ENCODE results near the gene SNAP25. TPM values are rescaled to one million over a fixed set of nuclear protein-coding genes. Genes with fewer than 3 reads are reported as not detected.

Gene SNAP25
- total RNA-seq, 2 donors from 2014 or later, result 0.67 to 2.2 TPM

DNA sequence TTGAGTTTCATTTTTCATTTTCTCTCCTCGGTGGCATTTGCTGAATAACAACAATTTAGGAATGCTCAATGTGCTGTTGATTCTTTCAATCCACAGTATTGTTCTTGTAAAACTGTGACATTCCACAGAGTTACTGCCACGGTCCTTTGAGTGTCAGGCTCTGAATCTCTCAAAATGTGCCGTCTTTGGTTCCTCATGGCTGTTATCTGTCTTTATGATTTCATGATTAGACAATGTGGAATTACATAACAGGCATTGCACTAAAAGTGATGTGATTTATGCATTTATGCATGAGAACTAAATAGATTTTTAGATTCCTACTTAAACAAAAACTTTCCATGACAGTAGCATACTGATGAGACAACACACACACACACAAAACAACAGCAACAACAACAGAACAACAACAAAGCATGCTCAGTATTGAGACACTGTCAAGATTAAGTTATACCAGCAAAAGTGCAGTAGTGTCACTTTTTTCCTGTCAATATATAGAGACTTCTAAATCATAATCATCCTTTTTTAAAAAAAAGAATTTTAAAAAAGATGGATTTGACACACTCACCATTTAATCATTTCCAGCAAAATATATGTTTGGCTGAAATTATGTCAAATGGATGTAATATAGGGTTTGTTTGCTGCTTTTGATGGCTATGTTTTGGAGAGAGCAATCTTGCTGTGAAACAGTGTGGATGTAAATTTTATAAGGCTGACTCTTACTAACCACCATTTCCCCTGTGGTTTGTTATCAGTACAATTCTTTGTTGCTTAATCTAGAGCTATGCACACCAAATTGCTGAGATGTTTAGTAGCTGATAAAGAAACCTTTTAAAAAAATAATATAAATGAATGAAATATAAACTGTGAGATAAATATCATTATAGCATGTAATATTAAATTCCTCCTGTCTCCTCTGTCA, 88.1 kb downstream of the SNAP25 start:
- no peaks in the 10 kb centered on the region for H3K36me3 ChIP-seq
- TF ChIP-seq CTCF (IDR thresholded peaks at IDR 0.05), result no peak
- H3K9me3 ChIP-seq, result no peaks in the 10 kb centered on the region
- H3K27ac ChIP-seq, result no peak overlapping the region
- no peak overlapping the region for H3K9ac ChIP-seq (ENCODE audit: low read depth in 2 of 2, low read length in 2 of 2)
- H3K27me3 ChIP-seq, result no peaks in the 10 kb centered on the region
- no peak overlapping the region for H3K4me3 ChIP-seq
- H3K4me1 ChIP-seq, result no peaks in the 10 kb centered on the region
- no peak for DNase-seq
- intact Hi-C loops (cut with DNase I), result no loop called here

- intact Hi-C loops (cut with DNase I), result no loop called here
- H3K27me3 ChIP-seq, result no peaks in the 10 kb centered on the region
Measured at GRCh38 chr20:10307359-10307735, 88.7 kb downstream of the SNAP25 start.

DNA sequence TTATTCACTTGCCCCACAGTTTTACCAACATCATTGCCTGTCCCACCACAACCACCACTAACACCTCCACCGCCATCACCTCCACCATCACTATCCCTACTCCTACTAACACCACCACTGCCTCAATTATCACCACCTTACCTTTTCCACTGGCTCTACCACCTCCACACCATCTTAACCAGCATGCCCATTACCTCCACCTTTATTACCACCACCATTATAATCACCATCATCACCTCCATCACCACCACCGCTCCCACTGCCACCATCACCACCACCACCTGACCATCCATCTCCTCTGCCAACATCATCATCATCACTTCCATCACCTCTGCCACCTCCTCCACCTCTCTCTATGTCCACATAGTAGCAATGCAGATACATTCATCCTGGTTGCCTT, 90.0 kb downstream of the SNAP25 start:
- H3K9me3 ChIP-seq, result no peaks in the 10 kb centered on the region
- TF ChIP-seq CTCF (IDR thresholded peaks at IDR 0.05), result no peak
- no peak overlapping the region for H3K9ac ChIP-seq (ENCODE audit: low read depth in 2 of 2, low read length in 2 of 2)
- H3K4me3 ChIP-seq, result no peak overlapping the region
- H3K36me3 ChIP-seq, result no peaks in the 10 kb centered on the region
- intact Hi-C loops (cut with DNase I), result no loop called here
- DNase-seq, result no peak
- H3K27ac ChIP-seq, result no peak overlapping the region
- no peaks in the 10 kb centered on the region for H3K27me3 ChIP-seq
- H3K4me1 ChIP-seq, result no peaks in the 10 kb centered on the region

More at GRCh38 chr20:10307359-10307735, 88.7 kb downstream of the SNAP25 start:
- Histone ChIP-seq H3K9ac (ENCODE audit: low read depth in 2 of 2, low read length in 2 of 2) (no peak overlapping the region), H3K4me1 (no peaks in the 10 kb centered on the region), H3K9me3 (no peaks in the 10 kb centered on the region), H3K27ac (no peak overlapping the region), H3K4me3 (no peak overlapping the region), H3K36me3 (no peaks in the 10 kb centered on the region)
- DNase-seq, result no peak
- no peak for TF ChIP-seq CTCF (IDR thresholded peaks at IDR 0.05)

- Histone ChIP-seq H3K9ac (ENCODE audit: low read depth in 2 of 2, low read length in 2 of 2) (no peak overlapping the region), H3K4me1 (no peaks in the 10 kb centered on the region), H3K27me3 (no peaks in the 10 kb centered on the region), H3K4me3 (no peak overlapping the region), H3K27ac (no peak overlapping the region), H3K9me3 (no peaks in the 10 kb centered on the region), H3K36me3 (no peaks in the 10 kb centered on the region)
- TF ChIP-seq CTCF (IDR thresholded peaks at IDR 0.05), result no peak
- DNase-seq, result no peak
- intact Hi-C loops (cut with DNase I), result no loop called here
Measured at GRCh38 chr20:10309326-10309725, 90.7 kb downstream of the SNAP25 start.

- no peaks in the 10 kb centered on the region for H3K36me3 ChIP-seq
- no peak for DNase-seq
- no peaks in the 10 kb centered on the region for H3K4me1 ChIP-seq
- no peak for TF ChIP-seq CTCF (IDR thresholded peaks at IDR 0.05)
- H3K4me3 ChIP-seq, result no peak overlapping the region
- intact Hi-C loops (cut with DNase I), result no loop called here
- no peaks in the 10 kb centered on the region for H3K9me3 ChIP-seq
- no peak overlapping the region for H3K9ac ChIP-seq (ENCODE audit: low read depth in 2 of 2, low read length in 2 of 2)
- no peak overlapping the region for H3K27ac ChIP-seq
- H3K27me3 ChIP-seq, result no peaks in the 10 kb centered on the region
Measured at GRCh38 chr20:10312111-10312510, 93.5 kb downstream of the SNAP25 start.

All from colonic mucosa (tissue), 4 donors.